Erythroblast (primary cell): ENCODE measurements around the gene CTIF.

Experiments
- GATA1 ChIP-seq: IDR thresholded peaks from 2 replicates; pipeline ENCODE4 v1.6.1; 2011; ENCODE audit warnings: low read depth, mild to moderate bottlenecking, control low read depth, low read length, moderate library complexity
- POLR2A ChIP-seq: IDR thresholded peaks from 2 replicates; pipeline ENCODE4 v1.6.1; 2011; ENCODE audit warnings: mild to moderate bottlenecking, low read length

- TF ChIP-seq POLR2A, result no peak
- TF ChIP-seq GATA1, result no peak
Observed at GRCh38 chr18:48904847-48905394, 366.1 kb downstream of the CTIF start.
